Measurements from ENCODE around the gene IL17D. TPM values are rescaled to one million over a fixed set of nuclear protein-coding genes. Genes with fewer than 3 reads are reported as not detected.

Gene IL17D
- polyA plus RNA-seq, 10 donors = 21.9 to 47.8 (median 34.8) TPM

DNA sequence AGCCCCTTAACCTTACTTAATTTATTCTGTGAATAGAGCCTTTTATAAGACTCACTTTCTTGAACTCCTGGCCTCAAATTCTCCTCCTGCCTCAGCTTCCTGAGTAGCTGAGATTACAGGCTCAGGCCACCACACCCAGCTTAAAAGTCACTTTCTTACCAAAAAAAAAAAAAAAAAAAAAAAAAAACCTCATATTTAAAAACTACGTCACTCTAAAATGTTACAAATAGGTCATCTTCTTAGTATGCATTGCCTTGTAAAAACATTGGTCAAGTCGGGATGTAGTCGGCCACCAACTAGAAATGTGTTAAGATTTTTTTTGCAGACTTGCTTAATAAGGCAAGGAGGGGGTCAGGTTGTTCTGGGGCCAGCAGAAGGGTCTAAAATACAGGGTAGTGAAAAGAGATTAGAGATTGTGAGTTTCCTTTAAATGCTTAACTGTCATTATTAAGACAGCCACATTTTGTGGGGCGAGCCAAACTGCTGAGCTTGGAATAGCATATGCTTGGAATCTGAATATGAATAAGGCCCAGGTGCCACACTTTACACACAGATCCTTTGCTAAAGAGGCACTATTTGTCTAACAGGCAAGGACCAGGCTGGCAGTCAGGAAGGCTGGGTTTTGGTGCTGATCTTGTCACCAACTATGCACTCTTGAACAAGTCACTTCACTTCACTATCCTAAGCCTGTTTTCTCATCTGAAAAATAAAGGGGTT, 16.5 kb upstream of the IL17D start:
- DNase-seq = no peak

DNA sequence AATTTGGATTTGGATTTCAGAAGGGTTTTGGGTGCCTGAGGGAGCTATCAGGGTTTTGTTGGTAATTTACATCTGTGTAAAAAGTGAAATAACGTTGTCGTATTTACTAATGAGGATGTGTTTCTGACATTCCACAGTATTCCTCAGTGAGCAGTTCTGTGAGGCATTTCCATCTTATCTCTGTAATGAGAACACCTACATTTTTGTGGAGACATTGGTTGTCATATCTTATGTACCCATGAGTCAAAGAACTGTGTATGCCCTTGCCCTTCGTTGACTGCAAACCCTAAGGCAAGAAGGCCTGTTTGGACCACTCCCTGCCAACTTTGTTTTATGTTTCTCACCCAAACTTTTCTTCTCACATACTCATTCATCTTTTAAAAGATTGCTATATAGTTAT, 14.2 kb upstream of the IL17D start:
- DNase-seq = no peak

DNA sequence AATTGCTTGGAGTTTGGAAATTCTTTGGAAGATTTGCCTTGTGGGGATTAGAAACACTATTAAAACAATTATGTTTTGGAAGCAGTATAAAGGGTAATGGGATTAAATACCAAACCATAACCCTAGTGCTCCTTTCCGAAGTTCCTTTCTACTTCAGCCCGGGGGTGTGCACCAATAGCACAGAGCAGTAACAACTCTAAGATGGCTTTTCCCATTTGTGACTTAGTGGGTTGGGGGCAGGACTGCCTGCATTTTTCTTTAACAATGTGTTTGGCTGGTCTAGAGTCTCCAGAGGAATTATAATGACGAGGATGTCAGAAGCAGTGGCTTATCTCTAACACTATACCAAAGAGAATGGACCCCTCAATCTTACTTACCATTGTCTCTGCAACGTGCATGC, 11.9 kb upstream of the IL17D start:
- DNase-seq = no peak

DNA sequence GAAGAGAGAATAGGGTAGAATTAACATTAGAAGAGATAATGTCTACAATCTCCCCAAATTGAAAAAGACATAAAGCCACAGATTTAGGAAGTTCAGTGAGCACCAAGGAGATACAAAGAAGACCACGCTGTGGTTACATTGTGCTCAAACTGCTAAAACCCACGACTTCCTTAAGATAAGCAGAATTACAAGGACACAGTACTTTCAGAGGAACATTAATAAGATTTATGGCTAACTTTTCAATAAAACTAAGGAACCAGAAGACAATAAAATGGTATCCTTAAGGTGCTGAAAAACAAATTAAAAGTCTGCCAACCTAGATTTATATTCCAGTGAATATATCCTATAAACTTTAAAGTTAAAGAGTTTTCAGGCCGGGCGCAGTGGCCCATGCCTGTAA, 7.4 kb upstream of the IL17D start:
- DNase-seq = no peak

DNA sequence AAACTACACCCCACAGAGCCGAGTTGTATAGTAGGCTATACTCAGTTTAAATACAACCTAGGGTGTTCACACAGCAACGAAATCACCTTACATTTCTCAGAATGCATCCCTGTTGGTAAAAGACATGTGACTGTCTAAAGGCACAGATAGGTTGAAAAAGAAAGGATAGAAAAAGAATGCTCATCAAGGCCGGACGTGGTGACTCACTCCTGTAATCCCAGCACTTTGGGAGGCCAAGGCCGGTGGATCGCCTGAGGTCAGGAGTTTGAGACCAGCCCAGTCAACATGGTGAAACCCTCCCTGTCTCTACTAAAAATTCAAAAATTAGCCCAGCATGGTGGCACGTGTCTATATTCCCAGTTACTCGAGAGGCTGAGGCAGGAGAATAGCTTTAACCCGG, 3.8 kb upstream of the IL17D start:
- DNase-seq = no peak

DNA sequence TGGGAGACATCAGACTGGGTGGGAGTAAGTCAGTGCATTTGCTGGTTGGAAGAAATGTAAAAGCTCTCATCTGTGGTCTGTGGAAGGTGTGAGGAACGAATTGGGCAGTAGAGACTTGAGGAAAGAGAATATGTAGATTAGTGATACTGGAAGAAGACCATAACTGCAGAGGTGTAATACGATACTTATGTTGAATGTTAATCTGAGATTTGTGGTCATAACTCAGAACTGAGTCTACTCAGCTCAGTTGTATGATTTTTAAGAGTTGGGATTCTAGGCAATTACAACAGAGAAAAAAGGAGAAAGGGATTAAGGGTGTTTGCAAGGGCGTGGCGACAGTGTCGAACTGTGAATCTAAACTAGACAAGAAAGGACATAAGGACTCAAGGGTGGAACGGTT, 3.2 kb upstream of the IL17D start:
- no peak for DNase-seq

DNA sequence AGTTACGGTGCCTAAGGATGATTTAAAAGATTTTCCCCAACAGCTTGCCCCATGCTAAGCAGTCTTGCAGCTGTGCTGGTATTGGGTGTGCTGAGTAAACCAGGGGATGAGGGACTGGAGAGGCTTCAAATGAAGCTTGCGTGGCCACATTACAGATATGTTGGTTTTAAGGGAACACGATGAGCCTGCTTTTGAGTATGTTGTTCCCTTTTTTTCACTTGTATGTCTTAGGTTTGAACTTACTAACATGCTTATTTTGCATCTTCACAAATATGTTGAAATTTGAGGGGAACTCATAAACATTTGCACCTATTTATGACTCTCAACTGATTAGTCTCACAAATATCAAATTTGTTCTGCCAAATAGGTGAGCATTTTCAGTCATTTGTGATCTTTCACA, 2.0 kb upstream of the IL17D start:
- DNase-seq = no peak

DNA sequence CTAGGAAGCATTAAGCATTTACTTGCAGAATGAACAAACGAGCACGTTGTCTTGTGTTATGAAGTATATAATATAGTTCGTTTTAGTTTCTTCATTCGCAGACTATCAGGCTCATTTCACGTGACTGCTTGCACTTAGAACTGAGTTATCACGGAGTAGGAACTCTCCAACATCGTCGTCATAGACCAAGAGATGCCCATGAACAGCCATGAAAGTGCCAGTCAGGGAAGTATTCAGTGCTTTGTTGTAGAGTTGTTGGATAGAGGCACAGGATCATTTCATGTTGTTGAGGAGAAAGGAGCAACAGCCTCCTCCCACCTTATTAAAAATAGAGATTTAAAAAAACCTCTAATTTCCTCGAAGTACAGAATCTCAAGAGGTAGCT, 977 bp upstream of the IL17D start:
- DNase-seq = peak in 1 of 3 donors; percentile 61

DNA sequence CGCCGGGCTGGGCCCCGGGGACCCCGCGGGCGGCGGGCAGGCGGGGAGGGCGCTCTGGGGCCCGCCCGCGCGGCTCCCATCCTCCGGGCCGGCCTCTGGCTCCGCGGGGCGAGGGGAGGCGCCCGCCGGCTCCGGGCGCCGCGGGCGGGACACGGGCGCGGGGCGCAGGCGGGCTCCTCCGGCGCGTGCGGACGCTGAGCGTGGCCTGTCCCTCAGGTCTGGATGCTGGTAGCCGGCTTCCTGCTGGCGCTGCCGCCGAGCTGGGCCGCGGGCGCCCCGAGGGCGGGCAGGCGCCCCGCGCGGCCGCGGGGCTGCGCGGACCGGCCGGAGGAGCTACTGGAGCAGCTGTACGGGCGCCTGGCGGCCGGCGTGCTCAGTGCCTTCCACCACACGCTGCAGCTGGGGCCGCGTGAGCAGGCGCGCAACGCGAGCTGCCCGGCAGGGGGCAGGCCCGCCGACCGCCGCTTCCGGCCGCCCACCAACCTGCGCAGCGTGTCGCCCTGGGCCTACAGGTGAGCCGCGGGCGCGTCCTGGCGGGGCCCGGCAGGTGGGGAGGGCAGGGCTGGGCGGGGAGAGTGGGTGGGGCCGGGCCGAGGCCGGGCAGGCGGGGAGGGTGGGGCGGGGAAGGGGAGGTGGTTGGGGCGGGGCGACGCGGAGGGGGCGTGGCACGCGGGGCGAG, 420 bp downstream of the IL17D start:
- peak in 2 of 3 donors; percentile 85 to 91 for DNase-seq

DNA sequence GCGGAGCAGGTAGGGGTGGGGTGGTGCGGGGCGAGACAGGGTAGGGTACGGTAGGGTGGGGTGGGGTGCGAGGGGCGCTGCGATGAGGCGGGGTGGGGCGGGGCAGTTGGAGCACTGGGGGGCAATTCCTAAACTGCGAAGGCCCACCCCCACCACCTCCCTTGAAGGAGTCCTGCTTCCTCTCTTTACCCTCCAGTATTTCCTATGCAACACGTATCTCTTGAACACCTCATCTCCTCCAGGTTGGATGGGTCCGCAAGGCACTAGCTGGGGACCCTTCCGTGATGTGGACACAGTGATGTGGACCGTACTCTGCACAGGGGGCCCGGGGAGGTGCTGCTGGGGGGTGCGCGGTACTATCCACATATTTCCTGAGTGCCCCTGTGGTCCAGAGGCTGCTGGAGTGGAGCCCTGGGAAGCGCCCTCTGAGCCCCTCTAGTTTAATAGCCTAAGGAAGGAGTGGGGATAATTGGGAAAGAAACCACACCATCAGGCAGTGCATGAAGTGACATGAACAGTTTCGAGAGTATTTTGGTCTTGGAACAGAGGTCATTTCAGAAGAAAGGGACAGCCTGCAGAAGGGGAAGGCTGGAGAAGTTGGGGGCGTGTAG, 1.1 kb downstream of the IL17D start:
- DNase-seq = peak in 1 of 3 donors; percentile 36

DNA sequence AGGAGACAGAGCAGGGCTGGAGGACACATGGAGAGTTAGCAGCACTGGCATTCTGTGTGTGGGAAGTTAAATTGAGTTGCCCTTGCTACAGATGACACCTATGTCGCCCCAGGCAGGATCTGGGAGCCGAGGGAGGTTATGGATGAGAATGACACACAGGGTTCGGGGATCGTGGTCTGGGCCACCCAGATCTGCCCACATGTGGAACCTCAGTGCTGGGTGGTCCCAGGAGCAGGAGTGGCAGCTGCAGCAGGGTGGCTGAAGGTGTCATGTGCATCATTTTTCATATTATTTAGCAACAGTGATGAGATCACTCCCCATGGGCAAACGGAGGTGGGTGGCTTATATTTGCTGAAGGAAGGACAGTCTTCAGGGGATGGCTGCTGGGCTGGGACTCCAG, 3.2 kb downstream of the IL17D start:
- DNase-seq = no peak

DNA sequence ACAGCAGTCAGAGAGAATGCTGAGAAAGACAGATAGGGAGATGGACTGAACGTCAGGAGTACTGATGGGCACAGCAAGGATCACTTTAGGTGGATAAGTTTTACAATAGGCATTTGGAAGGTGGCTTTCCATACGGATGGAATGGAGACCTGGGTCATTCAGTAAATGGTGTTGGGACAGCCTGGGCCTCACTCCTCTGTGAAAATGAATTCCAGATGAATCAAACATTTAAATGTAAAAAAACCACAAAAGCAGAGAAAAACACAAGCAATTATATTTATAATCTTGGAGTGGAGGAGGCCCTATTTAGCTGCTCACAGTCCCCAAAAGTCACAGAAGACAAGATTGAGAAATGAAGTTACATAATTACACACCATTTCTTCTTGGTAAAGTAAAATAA, 4.7 kb downstream of the IL17D start:
- no peak for DNase-seq

DNA sequence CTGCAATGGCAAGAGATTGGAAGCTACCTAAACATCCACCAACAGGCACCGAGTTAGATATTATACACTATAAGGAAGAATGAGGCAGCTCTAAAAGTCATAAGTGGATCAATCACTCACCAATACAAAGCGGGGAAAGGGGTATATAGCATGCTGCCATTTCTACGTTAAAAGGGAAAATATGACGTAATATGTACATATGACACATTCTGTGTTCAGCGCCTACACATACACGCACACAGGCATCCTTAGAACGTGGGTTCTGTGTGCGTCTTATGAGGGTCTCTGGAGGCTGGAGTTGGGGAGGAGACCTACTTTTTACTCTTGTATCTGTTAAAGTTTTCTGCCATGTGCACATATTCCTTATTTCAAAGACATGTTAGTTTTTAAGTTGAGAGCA, 5.9 kb downstream of the IL17D start:
- DNase-seq = no peak

DNA sequence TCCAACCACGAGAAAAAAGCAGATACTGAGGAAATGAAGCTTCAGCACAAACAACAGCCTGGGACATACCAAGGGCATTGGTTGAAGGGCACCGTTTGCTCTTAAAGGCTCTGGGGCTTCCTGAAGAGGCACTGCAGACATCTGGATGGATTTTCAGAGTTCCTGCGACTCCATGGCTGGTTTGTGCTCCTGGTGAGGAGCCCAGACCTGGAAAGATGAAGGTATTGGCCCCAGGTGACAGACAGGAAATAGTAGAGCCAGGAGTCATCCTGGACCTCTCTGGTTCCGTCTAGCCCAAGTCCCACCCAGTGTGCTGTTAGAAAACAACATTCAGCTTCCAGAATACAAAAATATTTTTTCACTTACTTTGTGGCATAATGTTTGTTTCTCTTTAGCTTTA, 6.3 kb downstream of the IL17D start:
- no peak for DNase-seq

DNA sequence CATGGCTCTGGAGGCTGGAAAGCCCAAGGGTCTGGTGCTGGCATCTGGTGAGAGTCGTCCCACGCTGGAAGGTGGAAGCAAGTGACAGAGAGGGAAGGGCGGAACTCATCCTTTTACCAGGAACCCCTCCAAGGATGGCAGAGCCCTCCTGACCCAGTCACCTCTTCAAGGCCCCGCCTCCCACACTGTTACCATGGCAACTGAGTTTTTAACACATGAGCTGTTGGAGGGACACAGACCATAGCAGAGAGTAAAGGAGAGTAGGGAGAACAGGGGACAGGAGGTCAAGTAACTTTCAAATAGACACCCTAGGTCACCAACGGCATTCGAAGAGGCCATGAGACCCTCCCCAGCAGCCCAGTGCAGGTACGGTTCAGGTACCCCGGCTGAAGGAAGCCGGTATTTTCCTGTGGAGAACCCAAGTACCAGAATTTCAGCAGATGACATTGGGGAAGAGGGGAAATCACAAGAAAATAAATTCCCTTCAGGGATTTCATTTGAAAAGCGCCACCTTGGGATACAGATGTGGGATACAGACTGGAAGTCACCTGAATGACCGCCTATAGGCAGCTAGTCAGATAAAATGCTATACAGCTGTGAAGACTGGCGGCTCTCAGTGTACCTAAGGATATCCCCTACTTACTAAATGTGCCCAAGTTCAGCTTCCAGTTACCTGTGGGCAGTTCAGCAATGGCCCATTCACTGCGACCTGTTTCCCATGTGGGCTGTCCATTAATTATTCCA, 8.0 kb downstream of the IL17D start:
- DNase-seq = no peak

DNA sequence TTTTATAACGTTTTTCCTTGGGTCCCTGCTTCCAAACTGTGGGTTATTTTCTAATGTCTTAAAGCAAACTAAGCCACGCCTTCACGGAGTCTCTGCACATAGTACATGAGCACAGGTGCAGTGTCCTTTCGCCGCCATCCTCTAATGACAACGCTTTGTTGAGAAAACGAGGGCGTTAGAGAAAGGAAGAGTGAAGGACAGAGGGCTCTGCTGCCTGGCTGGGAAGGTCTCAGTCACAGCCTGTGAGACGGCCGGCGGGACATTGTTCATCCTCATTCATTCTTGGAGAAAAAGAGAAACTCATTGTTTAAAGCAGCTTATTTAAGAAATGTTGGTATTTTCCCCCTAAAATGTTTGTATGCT, 9.5 kb downstream of the IL17D start:
- DNase-seq = peak in 1 of 3 donors; percentile 63

DNA sequence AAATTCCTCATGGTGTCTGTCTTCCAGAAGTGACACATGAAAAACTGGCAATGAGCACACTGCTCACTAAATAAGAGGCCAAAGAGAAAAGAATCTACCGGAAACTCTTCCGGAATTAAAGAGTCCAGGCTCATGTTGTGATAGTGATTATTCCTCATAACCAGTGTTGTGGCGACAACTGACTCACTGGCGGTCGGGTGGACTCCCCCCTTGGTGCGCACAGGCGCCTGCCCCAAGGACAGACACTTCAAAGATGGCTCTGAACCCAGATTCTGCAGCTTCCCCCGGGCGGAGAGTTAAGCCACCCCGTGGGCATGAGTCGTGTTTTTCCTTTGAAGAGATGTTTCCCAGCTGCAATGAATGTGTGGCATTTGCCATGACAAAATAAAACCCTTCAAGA, 10.3 kb downstream of the IL17D start:
- DNase-seq = peak in 1 of 3 donors; percentile 69

DNA sequence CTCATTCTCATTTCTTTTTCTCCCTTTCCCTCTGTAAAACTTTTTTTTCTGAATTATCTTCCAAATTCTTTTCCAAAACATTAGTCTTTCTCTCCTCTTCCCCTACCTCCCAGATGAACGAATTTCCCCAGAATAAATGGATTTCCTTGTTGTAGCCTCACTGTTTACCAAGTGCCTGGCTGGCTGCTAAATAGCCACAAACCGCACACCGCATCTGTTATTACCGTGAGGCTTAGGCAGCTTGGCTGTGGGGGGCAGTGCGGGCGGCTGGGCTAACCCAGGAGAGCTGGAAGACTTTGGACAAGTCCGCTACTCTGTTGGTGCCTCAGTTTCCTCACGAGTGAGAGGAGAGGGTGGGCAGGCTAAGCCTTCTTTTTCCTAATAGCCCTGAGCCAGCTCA, 10.7 kb downstream of the IL17D start:
- no peak for DNase-seq

DNA sequence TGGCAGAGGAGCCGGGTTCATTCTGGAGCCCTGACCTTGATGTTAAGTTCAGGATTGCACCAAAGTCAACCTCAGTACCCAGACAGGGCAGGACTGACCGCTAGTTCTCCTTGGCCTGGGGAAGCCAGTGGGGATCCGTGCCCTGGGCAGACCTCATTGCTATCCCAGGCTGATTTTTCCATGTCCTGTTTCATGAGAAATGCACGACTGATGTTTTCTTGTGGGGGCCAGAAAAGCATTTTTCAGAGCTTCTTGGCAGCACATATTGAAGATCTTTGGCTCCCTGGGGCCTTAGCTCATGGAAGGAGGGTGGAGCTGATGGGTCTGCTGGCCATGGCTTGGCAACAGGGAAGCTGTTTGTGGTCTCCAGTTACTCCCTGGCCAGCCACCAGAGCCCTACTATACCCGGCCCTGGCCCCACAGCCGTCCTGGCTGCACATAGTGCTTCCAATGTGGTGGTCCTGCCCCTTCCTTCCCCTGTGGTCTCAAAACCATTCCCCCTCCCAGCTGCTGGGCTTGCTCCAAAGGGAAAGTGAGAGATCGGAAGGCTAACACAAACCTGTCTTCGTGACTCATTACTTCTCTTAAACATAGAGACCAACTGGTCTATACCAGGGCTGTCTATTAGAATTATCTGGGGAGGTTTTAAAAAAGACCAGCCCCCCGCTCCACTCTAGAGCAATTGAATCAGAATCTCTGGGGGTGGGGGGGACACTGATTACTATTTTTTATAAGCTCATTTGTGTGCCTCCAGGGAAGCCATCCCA, 11.2 kb downstream of the IL17D start:
- peak; percentile 83 to 96 (median 92) for DNase-seq

DNA sequence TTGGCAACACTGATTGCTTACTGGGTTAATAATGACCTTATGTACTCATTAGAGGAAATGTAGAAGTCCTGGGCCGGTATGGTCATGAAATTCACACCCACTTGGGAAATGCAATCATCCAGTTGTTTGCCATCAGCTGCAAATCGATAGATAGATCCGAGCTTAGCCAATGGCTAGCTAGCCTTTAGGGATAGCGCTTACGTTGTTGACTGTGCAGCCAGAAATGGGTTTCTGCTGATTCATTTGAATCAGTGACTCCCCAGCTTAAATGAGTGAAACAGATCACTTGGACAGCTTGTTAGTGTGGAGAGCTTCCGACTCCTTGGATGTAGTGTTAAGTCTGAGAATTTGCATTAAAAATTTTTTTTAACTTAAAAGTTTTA, 11.8 kb downstream of the IL17D start:
- DNase-seq = peak in 1 of 3 donors; percentile 78

DNA sequence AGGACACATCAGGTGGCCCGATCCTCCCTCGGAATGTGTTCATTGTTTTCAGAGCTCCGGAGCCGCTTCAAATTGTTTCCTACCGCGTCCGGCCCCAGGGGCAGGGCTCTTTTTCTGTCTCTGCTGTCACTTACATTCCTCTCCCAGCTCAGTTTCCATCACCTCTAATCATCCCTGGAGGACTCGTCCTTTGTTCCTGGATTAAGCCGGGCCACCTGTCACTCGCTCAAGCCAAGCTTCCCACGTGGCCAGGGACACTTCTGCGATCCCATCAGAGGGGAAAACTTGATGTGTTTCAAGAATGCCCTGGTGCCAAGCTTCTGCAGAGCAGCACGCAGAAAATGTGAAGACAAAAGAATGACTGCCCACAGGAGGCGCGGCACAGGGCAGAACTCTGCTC, 13.5 kb downstream of the IL17D start:
- peak in 1 of 3 donors; percentile 44 for DNase-seq

All from muscle of back (tissue), 11 donors.